ENCODE measurements around the gene SPAG6. TPM values are rescaled to one million over a fixed set of nuclear protein-coding genes. Genes with fewer than 3 reads are reported as not detected.

The SPAG6 gene
- total and polyA plus RNA-seq, 9 of the 15 experiments (the other 6 are each of a cell fraction or from before 2014, with no cell fraction given): 3.5 to 23.1 (median 11.8) TPM

DNA sequence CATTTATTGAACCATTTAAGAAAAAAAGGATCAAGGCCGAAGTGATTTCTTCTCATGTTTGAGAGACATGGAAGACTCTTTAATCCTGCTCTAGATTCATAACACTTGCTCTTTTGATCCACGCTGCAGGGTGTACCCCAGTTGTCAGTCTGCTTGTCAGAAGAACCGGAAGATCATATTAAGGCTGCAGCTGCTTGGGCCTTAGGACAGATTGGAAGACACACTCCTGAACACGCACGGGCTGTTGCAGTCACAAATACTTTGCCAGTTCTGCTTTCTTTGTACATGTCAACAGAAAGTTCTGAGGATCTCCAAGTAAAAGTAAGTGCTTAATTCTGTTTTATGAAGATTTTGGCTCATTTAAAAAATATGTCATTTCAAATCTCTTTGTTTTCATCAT lies 46.3 kb downstream of the SPAG6 start (continued):
- TF ChIP-seq DPF2 (IDR thresholded peaks at IDR 0.05) (peak; percentile 22; the same call in 1 of the 2 replicates), SUPT5H (IDR thresholded peaks at IDR 0.05) (peak; percentile 33; the same call in 1 of the 2 replicates), TBP (optimal IDR thresholded peaks at IDR 0.05; ENCODE audit: low read depth, low read length) (peak; percentile 68), MYC (IDR thresholded peaks at IDR 0.05; ENCODE audit: low read depth, low read length) (0 out of 2 replicates have a peak, but pooled peaks have one; percentile 37), MYC (CRISPR knock-in tag; IDR thresholded peaks at IDR 0.05; ENCODE audit: borderline replicate concordance, low read depth) (no peak), ZNF76 (CRISPR knock-in tag; IDR thresholded peaks at IDR 0.05; ENCODE audit: borderline replicate concordance) (no peak), IRF2 (CRISPR knock-in tag; IDR thresholded peaks at IDR 0.05) (no peak), EP400 (IDR thresholded peaks at IDR 0.05) (peak; percentile 30; the same call in 1 of the 2 replicates), FOXJ3 (CRISPR knock-in tag; IDR thresholded peaks at IDR 0.05) (no peak), PURB (CRISPR knock-in tag; IDR thresholded peaks at IDR 0.05; ENCODE audit: low read depth) (no peak), ZNF584 (CRISPR knock-in tag; IDR thresholded peaks at IDR 0.05; ENCODE audit: low read depth) (no peak), ZNF717 (CRISPR knock-in tag; IDR thresholded peaks at IDR 0.05) (no peak), ETV5 (CRISPR knock-in tag; IDR thresholded peaks at IDR 0.05; ENCODE audit: low read depth) (no peak), HMBOX1 (IDR thresholded peaks at IDR 0.05) (peak; percentile 60), FOXA3 (CRISPR knock-in tag; conservative IDR thresholded peaks at IDR 0.05 in 1 of 2, IDR thresholded peaks at IDR 0.05 in 1 of 2) (peak in 1 of 2 experiments; percentile 35; a peak in 1 of 4 replicates), PHB2 (IDR thresholded peaks at IDR 0.05; ENCODE audit: low read depth) (no peak), ZNF41 (CRISPR knock-in tag; conservative IDR thresholded peaks at IDR 0.05) (no peak), SPI1 (IDR thresholded peaks at IDR 0.05; ENCODE audit: borderline replicate concordance, low read depth, low read length) (peak; percentile 84), NR2C1 (IDR thresholded peaks at IDR 0.05) (no peak), NR2C1 (tag; IDR thresholded peaks at IDR 0.05) (peak; percentile 28; the same call in 1 of the 2 replicates), MNT (conservative IDR thresholded peaks at IDR 0.05) (peak; percentile 45 to 49; a peak in 2 of 4 replicates), MLLT1 (IDR thresholded peaks at IDR 0.05) (0 out of 4 replicates have a peak, but pooled peaks of 1 of the 2 experiments have one; percentile 38), BHLHE40 (IDR thresholded peaks at IDR 0.05; ENCODE audit: low read length) (0 out of 2 replicates have a peak, but pooled peaks have one; percentile 24), KLF16 (IDR thresholded peaks at IDR 0.05) (no peak)
- TF ChIP-seq, protein P1, sequence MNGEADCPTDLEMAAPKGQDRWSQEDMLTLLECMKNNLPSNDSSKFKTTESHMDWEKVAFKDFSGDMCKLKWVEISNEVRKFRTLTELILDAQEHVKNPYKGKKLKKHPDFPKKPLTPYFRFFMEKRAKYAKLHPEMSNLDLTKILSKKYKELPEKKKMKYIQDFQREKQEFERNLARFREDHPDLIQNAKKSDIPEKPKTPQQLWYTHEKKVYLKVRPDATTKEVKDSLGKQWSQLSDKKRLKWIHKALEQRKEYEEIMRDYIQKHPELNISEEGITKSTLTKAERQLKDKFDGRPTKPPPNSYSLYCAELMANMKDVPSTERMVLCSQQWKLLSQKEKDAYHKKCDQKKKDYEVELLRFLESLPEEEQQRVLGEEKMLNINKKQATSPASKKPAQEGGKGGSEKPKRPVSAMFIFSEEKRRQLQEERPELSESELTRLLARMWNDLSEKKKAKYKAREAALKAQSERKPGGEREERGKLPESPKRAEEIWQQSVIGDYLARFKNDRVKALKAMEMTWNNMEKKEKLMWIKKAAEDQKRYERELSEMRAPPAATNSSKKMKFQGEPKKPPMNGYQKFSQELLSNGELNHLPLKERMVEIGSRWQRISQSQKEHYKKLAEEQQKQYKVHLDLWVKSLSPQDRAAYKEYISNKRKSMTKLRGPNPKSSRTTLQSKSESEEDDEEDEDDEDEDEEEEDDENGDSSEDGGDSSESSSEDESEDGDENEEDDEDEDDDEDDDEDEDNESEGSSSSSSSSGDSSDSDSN (IDR thresholded peaks at IDR 0.05; ENCODE audit: borderline replicate concordance in 1 of 2, low read depth in 2 of 2, low read length in 2 of 2): peak in 1 of 2 experiments; percentile 49; a peak in 1 of 4 replicates
